SU-DHL-6 (cell line): ENCODE results near the gene LHPP.

Experiments
- EZH2phosphoT487 ChIP-seq: fragments of 200-600 bp; sonication (generic), shearing (Covaris generic); conservative IDR thresholded peaks from 2 replicates; pipeline ENCODE4 v1.6.1; 2018; ENCODE audit warnings: mild to moderate bottlenecking, antibody characterized with exemption, low read length, moderate library complexity, mixed read lengths
- TF ChIP-seq, protein P1 (sequence below): fragments of 200-600 bp; sonication (generic); IDR thresholded peaks from one replicate; pipeline ENCODE4 v1.5.1; 2017; ENCODE audit warnings: antibody characterized with exemption, mild to moderate bottlenecking, low read length, moderate library complexity; ENCODE audit not compliant: insufficient read depth, poor library complexity, severe bottlenecking

DNA sequence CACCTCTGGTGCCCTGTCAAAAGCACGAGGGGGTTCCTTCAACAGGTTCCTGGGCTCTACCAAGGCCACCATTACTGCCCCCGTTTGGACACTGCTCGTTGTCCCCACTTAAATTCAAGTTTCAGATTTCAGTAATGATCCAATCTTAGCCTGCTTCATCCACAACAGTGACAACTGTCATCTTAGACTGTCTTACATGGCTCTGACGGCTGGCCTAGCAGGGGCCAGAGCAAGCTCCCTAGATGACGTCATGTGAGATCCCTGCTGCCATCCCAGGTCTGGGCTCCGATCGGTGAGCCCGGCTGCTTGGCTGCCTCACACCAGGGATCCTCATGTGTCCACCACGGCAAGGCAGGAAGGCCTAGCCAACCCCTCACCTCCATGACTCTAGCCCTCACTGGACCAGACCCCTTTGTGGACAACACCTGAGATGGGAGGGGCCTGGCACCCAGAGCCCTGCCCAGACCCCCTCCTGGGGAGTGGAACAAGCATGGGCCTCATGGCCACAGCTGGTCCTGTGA lies 200.1 kb downstream of the LHPP start:
- TF ChIP-seq EZH2phosphoT487 = no peak
- TF ChIP-seq, protein P1, sequence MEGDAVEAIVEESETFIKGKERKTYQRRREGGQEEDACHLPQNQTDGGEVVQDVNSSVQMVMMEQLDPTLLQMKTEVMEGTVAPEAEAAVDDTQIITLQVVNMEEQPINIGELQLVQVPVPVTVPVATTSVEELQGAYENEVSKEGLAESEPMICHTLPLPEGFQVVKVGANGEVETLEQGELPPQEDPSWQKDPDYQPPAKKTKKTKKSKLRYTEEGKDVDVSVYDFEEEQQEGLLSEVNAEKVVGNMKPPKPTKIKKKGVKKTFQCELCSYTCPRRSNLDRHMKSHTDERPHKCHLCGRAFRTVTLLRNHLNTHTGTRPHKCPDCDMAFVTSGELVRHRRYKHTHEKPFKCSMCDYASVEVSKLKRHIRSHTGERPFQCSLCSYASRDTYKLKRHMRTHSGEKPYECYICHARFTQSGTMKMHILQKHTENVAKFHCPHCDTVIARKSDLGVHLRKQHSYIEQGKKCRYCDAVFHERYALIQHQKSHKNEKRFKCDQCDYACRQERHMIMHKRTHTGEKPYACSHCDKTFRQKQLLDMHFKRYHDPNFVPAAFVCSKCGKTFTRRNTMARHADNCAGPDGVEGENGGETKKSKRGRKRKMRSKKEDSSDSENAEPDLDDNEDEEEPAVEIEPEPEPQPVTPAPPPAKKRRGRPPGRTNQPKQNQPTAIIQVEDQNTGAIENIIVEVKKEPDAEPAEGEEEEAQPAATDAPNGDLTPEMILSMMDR = no peak
